Brain microvascular endothelial cell (primary cell): Measurements from ENCODE around the gene CEACAM21.

ENCODE experiments used
- DNase-seq: peaks from one replicate; pipeline ENCODE4 v3.0.0-alpha.2; 2020
- H3K27ac ChIP-seq: fragments of 250-450 bp; sonication (Bioruptor Pico); 2 replicates; pipeline ENCODE4 v1.5.1; 2020; ENCODE audit warnings: mild to moderate bottlenecking, moderate library complexity
- H3K27me3 ChIP-seq: fragments of 250-450 bp; sonication (Bioruptor Pico); replicated peaks from 2 replicates; pipeline ENCODE4 v1.5.1; 2020; ENCODE audit warnings: mild to moderate bottlenecking
- H3K36me3 ChIP-seq: fragments of 250-450 bp; sonication (Bioruptor Pico); replicated peaks from 2 replicates; pipeline ENCODE4 v1.5.1; 2020; ENCODE audit warnings: mild to moderate bottlenecking
- H3K4me3 ChIP-seq: 2 replicates; pipeline ENCODE4 v1.5.1; 2011; ENCODE audit warnings: low read depth, mild to moderate bottlenecking, control low read depth, low read length, moderate library complexity
- in situ Hi-C: cut with HindIII; loops from 2 replicates; pipeline ENCODE4 v1.10.0; 2017; ENCODE audit warnings: low sequenced_read_pairs, low pct_ligation_motif_present
- TF ChIP-seq, protein P1 (sequence below): IDR thresholded peaks from 2 replicates; pipeline ENCODE4 v1.5.1; 2011; ENCODE audit warnings: low read depth, mild to moderate bottlenecking, moderate library complexity, low read length, control low read depth, inconsistent platforms; ENCODE audit errors: missing control alignments

CEACAM21 gene

GRCh38 chr19:41546386-41546789 lies 29.6 kb upstream of the CEACAM21 start:
- DNase-seq, result no peak
- peaks cover 3% of the 10 kb centered on the region for H3K27me3 ChIP-seq
- H3K36me3 ChIP-seq, result no peaks in the 10 kb centered on the region
- in situ Hi-C loops, result no loop called here
- TF ChIP-seq, protein P1, sequence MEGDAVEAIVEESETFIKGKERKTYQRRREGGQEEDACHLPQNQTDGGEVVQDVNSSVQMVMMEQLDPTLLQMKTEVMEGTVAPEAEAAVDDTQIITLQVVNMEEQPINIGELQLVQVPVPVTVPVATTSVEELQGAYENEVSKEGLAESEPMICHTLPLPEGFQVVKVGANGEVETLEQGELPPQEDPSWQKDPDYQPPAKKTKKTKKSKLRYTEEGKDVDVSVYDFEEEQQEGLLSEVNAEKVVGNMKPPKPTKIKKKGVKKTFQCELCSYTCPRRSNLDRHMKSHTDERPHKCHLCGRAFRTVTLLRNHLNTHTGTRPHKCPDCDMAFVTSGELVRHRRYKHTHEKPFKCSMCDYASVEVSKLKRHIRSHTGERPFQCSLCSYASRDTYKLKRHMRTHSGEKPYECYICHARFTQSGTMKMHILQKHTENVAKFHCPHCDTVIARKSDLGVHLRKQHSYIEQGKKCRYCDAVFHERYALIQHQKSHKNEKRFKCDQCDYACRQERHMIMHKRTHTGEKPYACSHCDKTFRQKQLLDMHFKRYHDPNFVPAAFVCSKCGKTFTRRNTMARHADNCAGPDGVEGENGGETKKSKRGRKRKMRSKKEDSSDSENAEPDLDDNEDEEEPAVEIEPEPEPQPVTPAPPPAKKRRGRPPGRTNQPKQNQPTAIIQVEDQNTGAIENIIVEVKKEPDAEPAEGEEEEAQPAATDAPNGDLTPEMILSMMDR, result no peak
- H3K4me3 ChIP-seq, result no peak overlapping the region
- H3K27ac ChIP-seq, result no peak overlapping the region

DNA sequence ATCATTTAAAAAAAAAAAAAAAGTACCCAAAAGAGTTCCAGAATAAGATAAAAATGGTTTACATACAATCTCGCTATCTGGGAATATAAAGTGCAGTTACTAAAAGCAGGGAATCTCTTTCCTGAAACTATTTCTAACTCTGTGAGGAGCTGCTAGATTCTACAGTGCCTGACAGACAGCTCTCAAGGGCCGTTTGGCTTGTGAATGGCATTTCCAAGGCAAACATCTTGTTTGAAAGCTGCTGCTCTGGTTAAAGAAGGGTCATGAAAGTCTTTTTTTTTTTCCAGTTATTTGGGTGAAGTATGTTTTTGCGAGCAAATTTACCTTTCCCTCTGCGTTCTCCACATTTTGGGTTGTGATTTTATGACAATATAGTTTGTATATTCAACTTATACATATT lies 29.0 kb upstream of the CEACAM21 start:
- no peak overlapping the region for H3K4me3 ChIP-seq
- H3K36me3 ChIP-seq, result no peaks in the 10 kb centered on the region
- no peak overlapping the region for H3K27ac ChIP-seq
- in situ Hi-C loops, result no loop called here
- TF ChIP-seq, protein P1, result no peak
- peaks cover 3% of the 10 kb centered on the region for H3K27me3 ChIP-seq
- no peak for DNase-seq

DNA sequence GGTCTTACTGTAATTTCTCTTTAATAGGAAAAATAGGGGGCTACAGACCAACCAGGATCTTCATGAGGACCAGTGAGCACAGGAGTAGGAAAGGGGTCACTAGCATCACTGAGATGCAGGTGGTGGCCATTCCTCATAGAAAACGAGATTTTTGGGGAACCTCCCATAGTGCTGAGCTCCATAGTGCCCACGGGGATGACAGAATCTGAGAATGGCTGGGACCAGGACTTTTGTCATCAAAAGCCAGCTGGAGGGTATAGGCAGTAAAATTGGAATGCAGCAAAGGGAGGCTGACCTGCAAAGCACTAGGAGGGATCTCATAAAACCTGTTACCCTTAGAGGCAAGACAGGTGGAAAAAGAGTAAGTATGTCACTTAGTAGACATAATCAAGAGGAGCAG lies 28.4 kb upstream of the CEACAM21 start:
- H3K4me3 ChIP-seq, result no peak overlapping the region
- H3K27me3 ChIP-seq, result peaks cover 3% of the 10 kb centered on the region
- DNase-seq, result no peak
- H3K27ac ChIP-seq, result no peak overlapping the region
- TF ChIP-seq, protein P1, result no peak
- no peaks in the 10 kb centered on the region for H3K36me3 ChIP-seq
- in situ Hi-C loops, result no loop called here

DNA sequence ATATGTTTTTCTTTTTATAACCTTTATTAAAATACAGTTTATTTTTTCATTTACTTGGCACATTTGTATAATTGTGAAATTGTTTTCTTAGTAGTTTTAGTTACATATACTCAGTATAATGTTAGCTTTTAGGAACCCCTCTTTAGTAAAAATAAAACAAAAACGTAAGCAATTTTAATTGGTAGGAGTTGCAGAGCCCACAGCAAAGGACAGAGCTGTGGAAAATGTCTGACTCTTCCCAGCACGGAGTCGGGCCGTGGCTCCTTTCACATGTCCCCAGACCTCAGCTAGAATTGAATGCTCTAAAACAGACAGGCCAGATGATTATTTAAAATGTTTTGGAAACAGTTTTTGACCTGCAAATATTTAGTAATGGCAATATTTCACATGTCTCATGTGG lies 27.9 kb upstream of the CEACAM21 start:
- TF ChIP-seq, protein P1, result no peak
- in situ Hi-C loops, result no loop called here
- H3K27ac ChIP-seq, result no peak overlapping the region

DNA sequence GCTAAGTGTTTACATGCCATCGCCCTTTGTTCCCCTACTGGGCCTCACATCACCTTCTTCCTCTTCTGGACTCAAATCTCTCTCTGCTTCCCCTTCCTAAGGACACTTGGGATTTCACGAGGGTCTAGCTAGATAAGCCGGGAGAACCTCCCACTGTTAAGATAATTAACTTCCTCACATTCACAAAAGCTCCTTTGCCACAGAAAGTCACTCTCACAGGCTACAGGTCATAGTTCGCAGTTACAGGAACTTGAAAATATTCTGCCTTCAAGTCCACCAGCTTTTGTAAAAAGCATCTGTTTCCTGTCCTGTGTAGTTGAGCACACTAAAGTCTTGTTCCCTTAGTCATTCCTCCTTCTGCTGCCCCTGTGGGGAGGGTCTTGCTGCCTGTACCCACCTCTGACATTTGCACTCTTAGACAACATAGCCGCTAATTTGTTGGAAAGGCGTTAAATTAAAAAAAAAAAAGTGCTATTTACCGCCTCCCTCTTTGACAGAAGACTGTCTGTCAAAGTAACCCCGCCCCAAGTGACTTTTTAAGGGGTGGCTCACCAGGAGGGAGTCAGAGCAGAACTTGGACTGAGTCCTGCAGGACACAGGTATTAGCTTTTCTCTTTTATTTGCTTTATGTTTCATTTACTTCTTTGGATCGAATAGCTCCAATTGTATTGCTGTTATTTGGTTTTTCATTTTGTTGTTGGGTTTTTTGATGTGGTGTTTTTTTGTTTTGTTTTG lies 26.8 kb upstream of the CEACAM21 start:
- Histone ChIP-seq H3K27ac (no peak overlapping the region), H3K4me3 (no peak overlapping the region), H3K27me3 (peaks cover 3% of the 10 kb centered on the region), H3K36me3 (no peaks in the 10 kb centered on the region)
- no peak for DNase-seq
- in situ Hi-C loops, result no loop called here
- TF ChIP-seq, protein P1, result no peak

More for the DNA sequence above, 27.9 kb upstream of the CEACAM21 start:
- Histone ChIP-seq H3K36me3 (no peaks in the 10 kb centered on the region), H3K27me3 (peaks cover 3% of the 10 kb centered on the region), H3K4me3 (no peak overlapping the region)
- DNase-seq, result no peak

DNA sequence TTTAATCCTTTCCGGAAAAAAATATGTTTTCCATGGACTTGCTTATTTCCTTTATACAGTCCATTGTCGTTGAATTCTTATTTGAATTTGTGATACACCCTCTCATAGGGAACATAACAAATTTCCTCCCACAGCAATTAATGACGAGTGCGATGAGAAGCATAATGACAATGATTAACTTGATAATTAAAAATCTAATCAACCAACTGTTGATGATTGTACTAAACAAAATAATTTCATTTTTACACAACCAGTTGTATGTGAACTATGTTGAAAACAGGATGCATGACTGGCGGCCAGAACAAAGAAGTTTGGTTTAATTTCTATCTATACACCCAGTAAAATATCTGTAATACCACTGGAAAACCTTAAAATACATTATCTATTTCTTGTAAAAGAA lies 26.1 kb upstream of the CEACAM21 start:
- DNase-seq, result no peak
- no peaks in the 10 kb centered on the region for H3K36me3 ChIP-seq
- no peak overlapping the region for H3K4me3 ChIP-seq
- H3K27ac ChIP-seq, result no peak overlapping the region
- peaks cover 3% of the 10 kb centered on the region for H3K27me3 ChIP-seq
- in situ Hi-C loops, result no loop called here
- TF ChIP-seq, protein P1, result no peak
